Keratinocyte (primary cell): ENCODE results near the gene SLC7A4. TPM values are rescaled to one million over a fixed set of nuclear protein-coding genes. Genes with fewer than 3 reads are reported as not detected.

ENCODE experiments used
- DNase-seq: peaks from one replicate; pipeline ENCODE4 v3.0.0-alpha.2; 2011; ENCODE audit warnings: low read depth, missing footprints, low spot score
- FAIRE-seq: peaks from 2 replicates; lab custom pipeline; 2011; peaks lifted over from hg19 to GRCh38; lab: Jason Lieb, UNC
- H2AFZ ChIP-seq: 2 replicates; pipeline ENCODE4 v1.6.0; 2012; ENCODE audit warnings: low read length, control low read depth, inconsistent platforms; ENCODE audit not compliant: control insufficient read depth
- H3K27ac ChIP-seq: 2 replicates; pipeline ENCODE4 v1.5.1; 2011; ENCODE audit warnings: low read length; ENCODE audit not compliant: control insufficient read depth, insufficient read depth
- H3K27me3 ChIP-seq: 3 replicates; pipeline ENCODE4 v1.6.0; 2011; ENCODE audit warnings: low read length; ENCODE audit not compliant: control insufficient read depth, insufficient read depth; ENCODE audit errors: extremely low read depth
- H3K36me3 ChIP-seq, 2 experiments: 2 replicates in 1 of 2; 3 replicates in 1 of 2; pipeline ENCODE4 v1.5.1; 2011; ENCODE audit warnings: low read length in 2 of 2, mild to moderate bottlenecking in 1 of 2; ENCODE audit not compliant: control insufficient read depth in 2 of 2, insufficient read depth in 2 of 2; ENCODE audit errors: extremely low read depth in 1 of 2
- H3K4me1 ChIP-seq: 3 replicates; pipeline ENCODE4 v1.5.1; 2011; ENCODE audit warnings: low read length; ENCODE audit not compliant: control insufficient read depth, insufficient read depth; ENCODE audit errors: extremely low read depth
- H3K4me2 ChIP-seq: 3 replicates; pipeline ENCODE4 v1.6.0; 2011; ENCODE audit warnings: low read depth, low read length; ENCODE audit not compliant: control insufficient read depth, insufficient read depth; ENCODE audit errors: extremely low read depth
- H3K4me3 ChIP-seq, 3 experiments: fragments of 200-600 bp in 1 of 3; sonication (generic) in 1 of 3; 2 replicates in 2 of 3; 3 replicates in 1 of 3; pipeline ENCODE4 v1.5.1; 2011 to 2016; ENCODE audit warnings: low read length in 3 of 3, mild to moderate bottlenecking in 3 of 3, control low read depth in 2 of 3, inconsistent platforms in 1 of 3, low read depth in 1 of 3, mixed read lengths in 1 of 3, mixed run types in 1 of 3, moderate library complexity in 1 of 3; ENCODE audit not compliant: control insufficient read depth in 2 of 3, insufficient read depth in 2 of 3; ENCODE audit errors: extremely low read depth in 1 of 3
- H3K79me2 ChIP-seq: 2 replicates; pipeline ENCODE4 v1.6.0; 2012; ENCODE audit warnings: low read length; ENCODE audit not compliant: control insufficient read depth, insufficient read depth
- H3K9ac ChIP-seq: 3 replicates; pipeline ENCODE4 v1.6.0; 2011; ENCODE audit warnings: low read length; ENCODE audit not compliant: control insufficient read depth, insufficient read depth; ENCODE audit errors: extremely low read depth
- H3K9me1 ChIP-seq: 3 replicates; pipeline ENCODE4 v1.6.0; 2011; ENCODE audit warnings: low read length; ENCODE audit not compliant: control insufficient read depth, insufficient read depth; ENCODE audit errors: extremely low read depth
- H3K9me3 ChIP-seq: 2 replicates; pipeline ENCODE4 v1.5.1; 2012; ENCODE audit warnings: low read depth, low read length; ENCODE audit not compliant: control insufficient read depth
- H4K20me1 ChIP-seq: 3 replicates; pipeline ENCODE4 v1.6.0; 2011; ENCODE audit warnings: low read length; ENCODE audit not compliant: control insufficient read depth, insufficient read depth; ENCODE audit errors: extremely low read depth
- dilution Hi-C: fragments of 300-500 bp; cut with MboI; formaldehyde crosslinking; loops from one replicate; pipeline ENCODE4 v1.7.0; 2020; ENCODE audit warnings: low sequenced_read_pairs; ENCODE audit not compliant: extremely low pct_ligation_motif_present
- polyA plus RNA-seq, 5 experiments: library from polyadenylated mRNA; depleted of rRNA in 3 of 5; stranded (reverse) in 3 of 5; stranded (forward) in 1 of 5; unstranded in 1 of 5; fragments of >200 nt; gene quantifications; 1 replicate in 1 of 5; 2 replicates in 3 of 5; 3 replicates in 1 of 5; pipeline versions ENCODE4 v1.2.1 to v1.2.3, GENCODE V29; 2011 to 2012; ENCODE audit warnings: missing spikeins in 2 of 5, low read depth in 1 of 5, low replicate concordance in 1 of 5
- TF ChIP-seq, protein P1 (sequence below), 3 experiments: IDR thresholded peaks in 1 of 3; conservative IDR thresholded peaks in 1 of 3; optimal IDR thresholded peaks in 1 of 3; 2 replicates in 2 of 3; 3 replicates in 1 of 3; pipeline versions ENCODE3 to v1.5.1; 2011; ENCODE audit warnings: low read length in 3 of 3, mild to moderate bottlenecking in 3 of 3, moderate library complexity in 2 of 3, control low read depth in 1 of 3, inconsistent platforms in 1 of 3; ENCODE audit not compliant: insufficient read depth in 2 of 3; ENCODE audit errors: extremely low read depth in 1 of 3

Gene SLC7A4
- polyA plus RNA-seq, 1 donor (not counting 4 experiments of a cell fraction or from before 2014, with no cell fraction given) = 0.10 TPM

DNA sequence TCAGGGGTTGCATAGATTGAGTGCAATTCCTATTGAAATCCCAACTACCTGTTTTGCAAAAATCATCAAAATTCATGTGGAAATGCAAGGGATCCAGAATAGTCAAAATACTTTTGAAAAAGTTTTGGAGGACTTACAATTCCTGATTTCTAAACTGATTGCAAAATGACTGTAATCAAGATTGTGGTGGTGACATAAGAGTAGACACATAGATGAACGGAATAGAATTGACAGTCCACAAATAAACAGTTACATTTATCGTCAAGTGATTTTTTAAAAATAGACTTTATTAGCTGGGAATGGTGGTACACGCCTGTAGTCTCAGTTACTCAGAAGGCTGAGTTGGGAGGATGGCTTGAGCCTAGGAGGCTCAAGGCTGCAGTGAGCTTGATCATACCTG, 2.6 kb upstream of the SLC7A4 start:
- Histone ChIP-seq H3K27ac (no peak overlapping the region), H2AFZ (no peak overlapping the region), H3K4me1 (peaks cover 9% of the 10 kb centered on the region), H3K9ac (no peak overlapping the region), H3K4me3 (no peak overlapping the region), H3K9me3 (no peaks in the 10 kb centered on the region), H3K4me2 (no peak overlapping the region), H3K9me1 (no peaks in the 10 kb centered on the region), H3K27me3 (peaks cover 22% of the 10 kb centered on the region), H3K79me2 (no peaks in the 10 kb centered on the region), H3K36me3 (no peaks in the 10 kb centered on the region), H4K20me1 (no peaks in the 10 kb centered on the region)
- FAIRE-seq (no peak), DNase-seq (no peak)
- dilution Hi-C loops = no loop called here
- TF ChIP-seq, protein P1, sequence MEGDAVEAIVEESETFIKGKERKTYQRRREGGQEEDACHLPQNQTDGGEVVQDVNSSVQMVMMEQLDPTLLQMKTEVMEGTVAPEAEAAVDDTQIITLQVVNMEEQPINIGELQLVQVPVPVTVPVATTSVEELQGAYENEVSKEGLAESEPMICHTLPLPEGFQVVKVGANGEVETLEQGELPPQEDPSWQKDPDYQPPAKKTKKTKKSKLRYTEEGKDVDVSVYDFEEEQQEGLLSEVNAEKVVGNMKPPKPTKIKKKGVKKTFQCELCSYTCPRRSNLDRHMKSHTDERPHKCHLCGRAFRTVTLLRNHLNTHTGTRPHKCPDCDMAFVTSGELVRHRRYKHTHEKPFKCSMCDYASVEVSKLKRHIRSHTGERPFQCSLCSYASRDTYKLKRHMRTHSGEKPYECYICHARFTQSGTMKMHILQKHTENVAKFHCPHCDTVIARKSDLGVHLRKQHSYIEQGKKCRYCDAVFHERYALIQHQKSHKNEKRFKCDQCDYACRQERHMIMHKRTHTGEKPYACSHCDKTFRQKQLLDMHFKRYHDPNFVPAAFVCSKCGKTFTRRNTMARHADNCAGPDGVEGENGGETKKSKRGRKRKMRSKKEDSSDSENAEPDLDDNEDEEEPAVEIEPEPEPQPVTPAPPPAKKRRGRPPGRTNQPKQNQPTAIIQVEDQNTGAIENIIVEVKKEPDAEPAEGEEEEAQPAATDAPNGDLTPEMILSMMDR (optimal IDR thresholded peaks at IDR 0.05 in 1 of 3, IDR thresholded peaks at IDR 0.05 in 1 of 3, conservative IDR thresholded peaks at IDR 0.05 in 1 of 3; ENCODE audit: extremely low read depth in 1 of 3, insufficient read depth in 2 of 3, low read length in 3 of 3) = no peak

DNA sequence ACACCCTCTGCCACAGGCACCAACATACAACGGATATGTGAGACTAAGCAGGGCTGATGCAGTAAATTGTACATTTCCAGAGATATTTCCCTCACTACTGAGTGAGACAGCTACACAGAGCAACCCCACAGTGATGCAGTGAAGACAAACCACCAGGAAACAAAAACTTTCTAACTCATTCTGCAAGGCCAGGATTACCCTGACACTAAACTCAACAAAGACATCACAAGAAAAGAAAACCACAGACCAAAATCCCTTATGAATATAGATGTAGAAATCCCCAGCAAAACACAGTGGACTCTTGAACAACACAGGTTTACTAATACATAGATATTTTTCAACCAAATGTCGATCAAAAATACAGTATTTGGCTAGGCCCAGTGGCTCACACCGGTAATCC, 1.5 kb upstream of the SLC7A4 start:
- no peak overlapping the region for H3K9ac ChIP-seq
- peaks cover 9% of the 10 kb centered on the region for H3K4me1 ChIP-seq
- no peak overlapping the region for H3K27ac ChIP-seq
- peaks cover 22% of the 10 kb centered on the region for H3K27me3 ChIP-seq
- H3K9me1 ChIP-seq = no peaks in the 10 kb centered on the region
- no peak for FAIRE-seq
- H4K20me1 ChIP-seq = no peaks in the 10 kb centered on the region
- no peak overlapping the region for H2AFZ ChIP-seq
- no peak for DNase-seq
- H3K9me3 ChIP-seq = no peaks in the 10 kb centered on the region
- H3K4me2 ChIP-seq = no peak overlapping the region
- dilution Hi-C loops = no loop called here
- no peaks in the 10 kb centered on the region for H3K36me3 ChIP-seq
- TF ChIP-seq, protein P1 (optimal IDR thresholded peaks at IDR 0.05 in 1 of 3, IDR thresholded peaks at IDR 0.05 in 1 of 3, conservative IDR thresholded peaks at IDR 0.05 in 1 of 3; ENCODE audit: extremely low read depth in 1 of 3, insufficient read depth in 2 of 3, low read length in 3 of 3) = no peak
- H3K4me3 ChIP-seq = no peak overlapping the region
- H3K79me2 ChIP-seq = no peaks in the 10 kb centered on the region
